ENCODE data around the gene MUL1. TPM values are rescaled to one million over a fixed set of nuclear protein-coding genes. Genes with fewer than 3 reads are reported as not detected.

MUL1 gene
- polyA plus RNA-seq, 1 donor: 20.0 TPM

DNA sequence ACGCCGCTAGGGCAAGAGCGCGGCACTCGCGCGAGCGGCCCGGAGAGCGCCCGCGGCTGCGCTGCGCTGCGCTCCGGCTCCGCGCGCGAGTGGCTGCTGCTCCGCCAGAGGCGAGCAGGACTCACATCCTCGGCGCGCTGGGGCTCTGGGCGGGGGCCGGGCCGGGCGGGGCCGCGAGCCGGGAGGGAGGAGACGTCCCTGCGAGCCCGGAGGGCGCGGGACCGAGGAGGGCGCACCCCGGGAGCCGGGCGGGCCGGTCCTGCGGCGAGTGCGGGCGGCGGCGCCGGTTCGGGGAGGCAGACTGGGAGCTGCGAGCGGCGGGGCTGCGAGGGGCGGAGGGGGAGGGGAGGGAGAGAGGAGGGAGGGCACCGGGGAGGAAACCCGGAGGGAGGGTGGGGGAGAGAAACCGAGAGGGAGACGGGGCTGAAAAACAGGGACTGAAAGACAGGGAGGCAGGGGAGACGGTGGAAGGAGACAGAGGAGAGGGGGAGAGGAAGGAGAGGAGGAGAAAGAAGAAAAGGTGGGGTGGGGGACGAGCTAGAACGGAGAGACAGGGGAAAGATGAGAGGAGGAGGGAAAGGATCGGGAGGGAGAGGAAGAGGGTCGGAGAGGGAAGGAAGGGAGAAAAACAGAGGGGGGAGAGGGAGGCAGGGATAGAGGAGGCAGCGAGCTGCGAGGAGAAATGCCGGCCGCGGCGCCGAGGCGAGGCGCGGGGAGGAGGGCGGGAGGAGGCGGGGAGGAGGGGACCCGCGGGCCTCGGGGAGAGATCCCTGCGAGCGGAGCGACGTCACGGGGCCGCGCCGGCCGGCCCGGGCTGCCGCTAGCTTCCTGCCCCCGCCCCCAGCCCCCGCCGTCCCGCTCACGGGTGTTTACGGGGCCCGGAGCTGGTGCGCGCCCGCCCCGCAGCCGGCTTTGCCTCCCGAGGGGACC lies 22.2 kb downstream of the MUL1 start, which contains the start of gene CAMK2N1:
CAMK2N1 (minus strand) TSS at position 684 of the 930 bp plus-strand sequence. CDS start 831 bp downstream, outside the sequence.
- DNase-seq (ENCODE audit: low read depth): no peak

DNA sequence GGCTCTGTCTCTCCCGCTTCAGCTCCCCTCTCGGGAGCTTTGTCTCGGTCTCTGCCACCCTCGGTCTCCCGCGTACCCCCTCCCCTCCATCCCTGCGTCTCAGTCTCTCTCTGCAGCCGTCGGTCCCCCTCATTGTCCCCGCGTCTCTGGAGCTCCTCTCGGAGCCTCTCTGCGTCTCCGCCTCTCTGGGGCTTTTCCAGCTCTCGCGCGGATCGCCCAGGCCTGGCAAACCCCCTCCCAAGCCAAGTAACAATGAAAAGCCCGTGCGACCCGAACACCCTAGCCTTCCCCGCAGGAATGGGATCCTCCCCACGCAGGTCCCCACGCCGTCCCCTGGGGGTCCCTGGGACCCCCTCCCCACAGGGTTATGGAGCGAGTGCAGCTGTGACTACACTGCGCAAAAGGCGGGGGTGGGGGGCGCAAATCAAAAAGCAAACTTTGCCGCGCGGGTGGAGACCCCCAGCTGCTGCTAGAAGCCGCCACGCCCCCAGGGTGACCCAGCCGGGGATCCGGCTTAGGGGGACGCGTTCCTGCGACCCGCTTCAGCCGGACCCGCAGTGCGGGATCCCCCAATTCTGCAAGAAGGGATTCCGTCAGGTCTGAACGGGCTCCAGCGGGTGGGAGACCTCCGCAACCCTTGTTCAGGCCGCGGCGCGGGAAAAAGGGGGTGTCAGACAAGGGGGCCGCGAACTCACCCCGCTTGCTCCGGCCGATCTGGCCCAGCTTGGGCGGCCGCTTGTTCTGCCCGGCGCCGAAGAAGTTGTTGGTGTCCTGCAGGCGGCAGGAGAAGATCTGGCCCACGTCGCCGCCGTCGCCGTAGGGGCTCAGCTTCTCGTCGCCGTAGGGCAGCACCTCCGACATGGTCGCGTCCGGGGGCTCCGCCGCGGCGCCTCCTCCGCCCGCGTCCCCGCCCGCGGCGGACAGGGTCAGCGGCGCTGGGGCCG lies 23.2 kb downstream of the MUL1 start:
- no peak for DNase-seq (ENCODE audit: low read depth)

DNA sequence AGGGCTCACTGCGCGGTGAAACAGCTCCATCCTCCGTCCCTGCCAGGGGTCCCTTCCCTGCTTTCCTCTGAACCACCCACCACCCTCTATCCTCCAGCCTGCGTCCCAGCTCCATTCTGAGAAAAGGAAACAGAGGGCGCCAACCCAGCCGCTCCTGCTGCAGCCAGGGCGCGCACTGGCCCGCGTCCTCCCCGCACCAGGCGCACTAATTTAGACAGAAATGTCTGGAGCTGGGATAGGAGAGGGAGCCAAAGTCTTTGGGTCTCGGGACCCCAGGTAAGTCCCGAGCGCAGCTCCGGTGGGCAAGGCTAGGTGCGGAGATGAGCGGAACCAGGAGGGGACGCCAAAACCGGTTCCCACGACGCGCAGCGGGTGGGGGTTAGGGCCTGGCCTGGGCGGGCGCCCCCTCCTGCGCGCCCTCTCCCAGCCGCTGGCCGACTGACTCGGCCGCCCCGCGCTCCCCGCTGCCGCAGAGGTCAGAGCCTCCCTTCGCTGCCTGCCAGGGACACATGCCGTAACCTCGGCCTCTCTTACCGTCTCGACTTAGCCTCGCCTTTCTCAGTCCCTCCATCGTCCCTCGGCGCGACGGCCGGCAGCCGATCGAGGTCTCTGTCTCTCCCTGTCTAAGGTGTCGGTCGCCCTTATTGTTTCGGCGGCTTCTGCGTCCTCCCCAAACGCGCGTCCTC lies 24.0 kb downstream of the MUL1 start:
- DNase-seq (ENCODE audit: low read depth): no peak

DNA sequence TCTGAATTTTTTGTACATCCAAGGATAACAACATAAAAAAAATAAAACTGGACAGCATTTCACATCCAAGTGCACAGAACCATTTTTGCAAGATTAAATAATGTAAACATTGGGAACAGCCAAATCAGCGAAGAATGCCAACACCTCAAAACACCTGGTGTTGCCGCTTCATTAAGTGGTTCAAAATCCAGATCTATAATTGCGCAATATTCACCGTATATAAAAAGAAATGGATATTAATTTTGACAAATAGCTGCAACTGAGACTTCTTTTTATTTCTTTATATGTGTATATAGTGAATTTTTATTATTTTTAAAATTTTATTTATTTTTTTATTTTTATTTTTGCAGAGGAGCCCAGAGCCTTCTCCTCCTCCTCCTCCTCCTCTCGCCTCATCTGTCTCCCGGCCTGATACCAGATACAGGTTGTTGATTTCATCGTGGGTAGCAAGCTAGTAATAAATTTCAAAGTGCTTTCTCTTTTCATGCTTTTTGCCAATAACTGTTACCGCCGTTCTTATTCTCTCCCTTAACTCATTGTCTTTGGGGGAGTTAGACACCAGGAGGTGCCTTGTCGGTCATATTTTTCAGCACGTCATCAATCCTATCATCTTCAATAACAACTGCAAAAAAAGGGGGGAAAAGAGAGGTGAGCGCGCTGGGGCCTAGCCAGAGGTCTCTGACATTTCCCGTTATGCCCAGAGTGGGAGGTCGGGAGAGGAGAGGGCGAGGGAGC lies 24.7 kb downstream of the MUL1 start:
- no peak for DNase-seq (ENCODE audit: low read depth)

DNA sequence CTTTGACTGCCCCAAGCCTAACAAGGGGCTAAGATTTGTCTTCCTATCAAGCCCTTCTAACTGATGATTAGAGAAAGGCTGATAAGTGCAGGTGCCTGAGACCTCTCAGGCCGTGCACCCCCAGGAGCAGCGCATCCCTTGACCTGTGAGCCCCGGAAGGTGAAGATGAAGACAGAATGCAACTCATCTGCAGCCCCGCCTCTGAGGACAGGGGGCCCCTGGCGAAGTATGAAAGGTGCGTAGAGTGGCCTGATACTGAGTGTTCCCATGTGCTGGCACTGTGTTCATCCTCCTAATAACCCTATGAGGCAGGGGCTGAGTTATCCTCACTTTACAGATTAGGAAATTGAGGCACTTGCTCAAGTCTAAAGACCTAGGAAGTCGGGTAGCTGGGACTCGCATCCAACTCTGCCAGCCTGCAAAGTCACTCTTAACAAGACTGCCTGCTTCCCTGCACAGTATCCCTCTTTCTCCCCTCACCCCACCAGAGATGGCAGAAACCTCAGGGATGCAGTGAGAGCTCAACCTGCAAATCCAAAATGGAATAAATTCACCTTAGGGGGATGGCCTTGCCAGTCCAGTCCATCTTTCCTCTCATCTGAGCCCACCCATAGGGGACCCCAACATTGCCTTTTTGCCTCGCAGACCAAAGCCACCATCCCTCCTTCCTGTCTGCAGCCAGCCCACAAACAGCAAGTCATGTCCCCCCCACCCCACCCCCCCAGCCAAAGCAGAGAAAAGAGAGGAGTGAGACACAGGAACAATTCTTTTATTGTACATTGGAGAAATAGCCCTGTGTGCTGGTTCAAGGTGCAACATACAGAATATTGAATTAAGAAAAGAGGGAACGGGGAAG lies 26.1 kb downstream of the MUL1 start:
- DNase-seq (ENCODE audit: low read depth): no peak

DNA sequence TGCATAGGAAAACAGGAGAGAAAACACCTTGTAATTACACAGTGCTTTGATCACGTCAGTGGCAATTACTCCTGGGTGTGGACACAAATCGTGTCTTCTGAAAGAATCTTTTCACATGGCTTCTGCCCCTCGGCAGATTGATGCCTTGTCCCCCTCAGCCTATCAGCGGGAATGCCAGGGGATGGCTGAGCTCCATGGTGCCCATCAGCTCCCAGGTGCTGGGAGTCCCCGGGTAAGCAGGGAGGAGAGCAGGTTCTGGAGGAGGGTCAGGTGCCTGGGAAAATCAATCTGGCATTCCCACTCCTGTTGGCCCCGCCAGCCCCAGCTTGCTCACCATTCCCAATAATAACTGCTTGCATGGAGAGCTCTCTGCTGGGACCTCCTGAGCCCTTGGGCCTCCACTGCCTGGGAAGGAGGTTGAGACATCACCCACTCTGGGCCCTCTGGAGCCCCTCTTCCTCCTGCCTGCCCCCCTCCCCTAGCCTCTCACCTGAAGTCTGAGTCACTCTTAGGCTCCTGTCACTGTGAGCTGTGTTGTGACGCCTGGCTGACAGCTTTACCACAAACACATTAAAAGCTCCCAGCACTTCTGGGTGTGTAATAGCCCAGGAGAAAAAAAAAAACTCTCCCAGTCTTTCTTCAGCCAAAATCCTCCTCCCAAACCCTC lies 26.9 kb downstream of the MUL1 start:
- no peak for DNase-seq (ENCODE audit: low read depth)

DNA sequence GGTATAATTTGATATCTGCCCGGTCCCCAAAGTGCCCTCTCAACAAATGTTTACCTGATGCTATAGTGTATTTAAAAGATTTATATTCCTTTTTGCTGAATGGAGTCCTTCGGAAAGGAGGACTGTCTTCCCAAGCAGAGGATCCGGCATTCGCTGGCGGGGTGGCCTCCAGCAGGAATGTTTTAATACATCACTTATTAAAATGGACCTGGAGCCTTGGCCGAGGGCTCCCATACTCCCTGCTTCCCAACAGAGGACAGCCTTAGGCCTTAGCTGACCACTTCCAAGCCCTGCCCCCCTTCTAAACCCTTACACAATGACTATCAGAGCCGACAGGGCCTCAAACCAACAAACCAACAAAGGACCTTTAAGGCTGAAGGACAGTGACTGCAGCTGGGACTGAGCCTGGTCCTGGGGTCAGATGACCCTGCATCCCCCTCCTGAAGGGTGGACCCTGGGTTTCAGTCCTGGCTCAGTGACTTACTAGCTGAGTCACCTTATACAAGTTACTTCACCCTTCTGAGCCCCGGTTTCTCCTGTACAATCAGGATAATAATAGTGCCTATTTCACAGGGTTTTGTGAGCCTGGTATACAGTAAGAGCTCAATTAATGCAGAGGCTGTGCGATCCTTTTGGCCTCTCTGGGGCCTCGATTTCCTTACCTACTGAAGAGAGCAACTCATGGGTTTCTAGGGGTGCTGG lies 27.6 kb downstream of the MUL1 start:
- DNase-seq (ENCODE audit: low read depth): no peak

DNA sequence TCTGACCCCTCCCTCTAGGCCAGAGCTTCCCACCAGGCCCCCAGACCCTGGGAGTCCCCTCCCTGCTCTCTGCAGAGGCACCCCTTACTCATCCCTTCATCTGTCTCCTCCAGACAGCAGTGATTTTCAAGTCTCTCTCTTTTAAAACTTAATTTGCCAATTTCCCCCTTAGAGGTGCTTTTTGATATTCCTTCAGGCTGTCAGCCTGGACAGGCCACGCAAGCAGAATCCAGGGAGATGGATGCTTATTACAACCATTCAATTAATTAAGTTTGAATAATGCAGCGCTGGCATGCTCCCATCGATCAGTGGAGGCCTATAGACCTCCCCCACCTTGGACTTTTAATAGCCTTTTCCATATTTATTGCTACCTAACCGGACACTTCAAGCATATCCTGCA lies 28.1 kb downstream of the MUL1 start:
- DNase-seq (ENCODE audit: low read depth): no peak

DNA sequence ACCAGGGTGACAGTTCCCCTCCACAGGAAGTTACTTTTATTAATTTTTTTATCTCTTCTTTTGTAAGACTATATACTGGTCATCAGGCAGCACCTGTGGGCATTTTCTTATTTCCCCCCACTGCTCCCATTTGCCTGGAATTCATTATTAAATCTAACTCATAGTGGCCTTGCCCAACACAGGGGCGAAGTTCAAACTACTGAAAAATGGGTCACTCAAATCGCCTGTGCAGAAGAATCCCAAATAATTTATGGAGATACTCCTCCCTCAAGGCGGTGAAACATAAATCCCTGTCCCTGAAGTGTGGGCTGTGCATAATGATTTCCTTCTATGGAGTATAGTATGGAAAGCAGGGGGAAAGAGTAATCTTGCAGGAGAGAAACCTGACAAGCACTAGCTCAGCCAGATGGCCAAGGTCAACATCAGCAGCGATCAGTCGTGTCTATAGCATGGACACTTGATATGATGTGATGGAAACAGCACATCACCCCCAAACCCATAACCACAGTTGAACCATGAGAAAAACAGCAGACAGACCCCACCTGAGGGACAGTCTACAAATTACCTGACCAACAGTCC lies 29.8 kb downstream of the MUL1 start:
- no peak for DNase-seq (ENCODE audit: low read depth)

DNA sequence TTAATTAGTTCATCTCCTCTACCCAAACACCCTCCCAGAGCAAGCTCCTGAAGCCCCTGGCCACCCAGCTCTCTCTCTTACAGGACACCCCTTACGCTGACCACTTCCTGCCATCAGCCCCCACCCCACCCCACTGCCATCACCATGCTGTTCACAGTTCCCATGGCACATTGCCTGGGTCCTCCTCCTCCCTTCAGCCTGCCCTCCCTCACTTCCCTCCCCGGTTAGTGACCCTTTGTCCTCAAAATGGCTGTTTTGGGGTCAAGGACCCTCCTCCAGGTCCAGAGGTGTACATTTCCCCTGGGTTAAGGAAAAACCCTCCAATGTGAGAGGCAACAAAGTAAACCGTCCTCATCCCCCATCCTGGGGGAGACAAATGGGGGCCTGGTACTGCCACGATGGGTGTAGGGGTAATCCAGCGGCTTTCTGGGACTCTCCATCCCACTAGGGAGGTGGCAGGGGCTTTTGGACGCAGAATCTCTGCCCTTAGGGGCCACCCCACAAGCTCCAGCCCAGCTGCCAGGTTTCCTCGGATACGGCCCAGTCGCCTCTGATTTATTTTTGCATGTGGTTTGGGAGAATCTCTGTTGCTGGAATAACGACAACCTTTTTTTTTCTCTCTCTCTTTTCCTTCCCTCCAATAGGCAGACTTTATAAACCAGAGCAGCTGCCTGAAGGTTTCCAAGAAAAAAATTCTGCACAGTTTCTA lies 30.4 kb downstream of the MUL1 start:
- DNase-seq (ENCODE audit: low read depth): peak; percentile 29

DNA sequence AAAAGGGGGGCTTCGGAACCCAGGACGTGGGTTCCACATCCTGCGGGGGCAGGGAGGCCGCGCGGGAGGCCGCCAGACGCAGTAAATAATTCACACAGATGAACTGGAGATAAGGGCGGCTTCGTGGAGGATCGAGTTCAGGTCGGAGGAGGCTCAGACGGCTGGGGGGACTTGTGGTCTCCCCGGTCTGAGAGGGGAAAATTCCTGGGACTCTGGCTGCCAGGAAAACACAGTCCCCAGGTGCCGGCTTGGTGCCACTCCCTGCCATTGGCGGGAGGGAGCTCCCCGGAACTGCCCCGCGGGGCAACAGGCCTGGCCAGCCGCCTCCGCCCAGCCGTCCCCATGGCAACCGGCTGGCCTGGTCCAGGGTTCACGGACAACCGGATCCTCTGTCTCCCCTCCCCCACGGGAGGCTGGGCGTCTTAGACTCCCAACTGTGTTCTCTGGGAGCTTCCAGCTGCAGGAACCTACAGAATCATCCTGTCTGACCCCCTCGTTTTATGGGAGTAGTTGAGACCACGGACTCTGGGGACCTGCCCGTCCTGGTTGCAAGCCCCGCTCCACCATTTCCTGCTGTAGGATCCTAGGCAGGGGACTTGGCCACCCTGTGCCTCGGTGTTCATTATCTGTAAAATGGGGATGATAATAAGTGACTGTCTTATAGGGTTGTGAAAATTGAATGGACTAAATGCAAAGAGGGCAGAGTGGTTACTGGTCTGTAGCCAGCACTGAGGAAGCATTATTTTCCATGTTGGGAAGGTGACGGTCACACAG lies 31.5 kb downstream of the MUL1 start:
- no peak for DNase-seq (ENCODE audit: low read depth)

DNA sequence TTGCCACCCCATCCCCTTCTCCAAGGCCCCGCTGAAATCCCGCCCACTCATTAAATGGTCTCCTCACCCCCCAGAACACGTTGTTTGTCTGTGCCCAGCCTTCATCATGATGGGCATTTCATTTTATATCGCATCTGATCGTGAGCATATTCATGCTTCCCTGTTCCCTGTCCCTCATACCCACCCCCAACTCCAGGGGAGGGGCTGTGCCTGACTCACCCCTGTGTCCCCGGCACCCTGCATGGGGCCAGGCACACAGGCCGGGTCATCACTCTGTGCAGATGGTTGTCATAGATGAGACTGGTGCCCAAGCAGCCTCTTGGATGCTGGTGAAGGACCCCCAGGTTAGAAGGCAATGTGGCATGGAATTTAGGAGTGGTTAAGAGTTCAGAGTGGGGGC lies 33.0 kb downstream of the MUL1 start:
- no peak for DNase-seq (ENCODE audit: low read depth)

DNA sequence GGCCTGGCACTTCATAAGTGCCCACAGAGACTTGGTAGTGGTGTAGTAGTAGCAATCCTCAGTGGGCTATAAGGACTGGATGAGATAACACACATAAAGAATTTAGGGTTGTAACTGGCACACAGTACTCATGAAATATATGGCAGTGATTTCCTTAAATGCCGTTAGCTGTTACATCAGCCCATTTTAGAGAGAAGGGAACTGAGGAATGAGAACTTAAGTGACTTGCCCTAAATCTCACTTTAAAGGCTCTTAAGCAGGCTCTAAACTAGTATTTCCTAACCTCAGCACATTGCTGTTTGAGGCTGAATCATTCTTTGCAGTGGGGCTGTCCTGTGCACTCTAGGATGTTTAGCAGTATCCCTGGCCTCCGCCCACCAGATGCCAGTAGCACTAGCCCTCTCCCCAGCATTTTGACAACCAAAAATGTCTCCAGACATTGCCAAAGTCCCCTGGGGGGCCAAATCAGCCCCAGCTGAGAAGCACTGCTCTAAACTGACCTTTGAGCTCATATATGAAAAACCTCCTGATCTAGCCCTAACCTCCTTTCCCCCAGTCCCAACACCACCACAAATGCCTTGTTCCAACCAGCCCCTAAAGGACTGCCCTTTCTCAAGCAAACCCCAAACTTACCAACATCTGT lies 33.5 kb downstream of the MUL1 start:
- DNase-seq (ENCODE audit: low read depth): no peak

DNA sequence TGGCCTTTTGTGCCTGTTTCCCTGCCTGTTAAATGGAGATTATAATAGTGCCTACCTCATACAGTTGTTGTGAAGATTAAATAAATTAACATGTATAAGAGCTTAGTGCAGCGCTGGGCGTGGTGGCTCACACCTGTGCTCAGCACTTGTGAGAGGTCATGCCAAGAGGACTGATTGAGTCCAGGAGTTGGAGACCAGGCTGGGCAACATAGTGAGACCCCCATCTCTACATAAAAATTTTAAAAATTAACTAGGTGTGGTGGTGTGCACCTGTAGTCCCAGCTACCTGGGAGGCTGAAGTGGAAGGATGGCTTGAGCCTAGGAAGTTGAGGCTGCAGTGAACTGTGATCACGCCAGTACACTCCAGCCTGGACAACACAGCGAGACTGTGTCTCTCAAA lies 34.1 kb downstream of the MUL1 start:
- DNase-seq (ENCODE audit: low read depth): no peak

DNA sequence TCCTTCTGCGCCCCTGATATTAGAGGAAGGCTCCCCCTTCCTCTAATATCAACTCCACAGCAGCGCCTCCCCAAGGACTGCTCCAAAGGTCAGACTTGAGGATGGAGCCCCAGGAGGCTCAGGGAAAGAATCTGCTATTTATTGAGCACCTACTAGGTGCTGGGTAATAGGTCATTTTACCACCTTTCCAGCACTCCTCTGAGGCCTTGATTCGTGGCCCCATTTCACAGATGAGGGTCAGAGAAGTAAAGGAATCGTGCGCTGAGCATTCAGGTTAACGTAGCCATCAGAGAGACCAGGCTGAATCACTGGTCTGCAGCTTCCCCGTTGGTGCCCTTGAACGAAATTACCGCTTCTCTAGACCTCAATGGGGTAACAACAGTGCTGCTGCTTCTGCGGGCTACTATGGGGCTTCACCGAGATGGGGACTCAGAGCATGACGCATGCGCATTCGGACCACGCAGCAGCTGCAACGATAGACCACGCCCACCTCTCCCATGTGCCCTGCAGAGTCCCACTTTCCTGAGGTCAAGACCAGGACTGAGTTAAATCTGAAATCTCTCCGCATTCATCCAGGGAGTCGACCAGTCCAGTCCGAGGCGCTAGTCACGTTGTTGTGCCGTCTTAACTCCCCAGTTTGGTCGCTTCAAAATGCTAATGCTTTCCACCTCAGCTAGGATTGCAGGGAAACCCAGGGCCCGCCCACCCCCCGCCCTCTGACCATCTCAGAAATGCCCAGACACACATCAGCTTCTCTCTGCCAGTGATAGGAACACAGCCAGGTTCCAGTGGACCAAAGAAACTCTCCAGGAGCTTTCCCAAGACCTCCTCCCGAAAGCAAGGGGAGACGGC lies 34.9 kb downstream of the MUL1 start:
- no peak for DNase-seq (ENCODE audit: low read depth)

DNA sequence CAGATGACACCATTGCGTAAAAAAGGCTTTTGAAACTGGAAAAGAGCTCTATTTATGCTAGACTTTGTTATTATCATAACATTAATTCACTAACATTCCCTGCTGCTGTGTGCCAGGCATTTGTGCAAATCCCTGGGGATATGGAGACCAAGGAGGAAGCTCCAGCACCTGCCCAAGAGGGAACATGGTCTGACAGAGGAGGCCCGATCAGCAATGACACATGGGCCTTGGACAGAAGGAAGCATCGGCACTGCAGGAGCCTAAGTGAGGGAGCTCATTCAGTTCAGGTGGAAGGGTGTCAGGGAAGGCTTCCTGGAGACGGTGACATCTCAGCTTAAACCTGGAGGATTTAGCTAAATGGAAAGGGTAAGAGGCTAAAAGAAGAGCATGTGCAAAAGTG lies 35.8 kb downstream of the MUL1 start:
- DNase-seq (ENCODE audit: low read depth): no peak
